Activated T-cell treated with anti-CD3 and anti-CD28 coated beads for 1 hour (primary cell): ENCODE results near the gene SNPH.
"Not testable (repeated sequence)": the region's sequence is repeated elsewhere in the genome, so short reads cannot be mapped to it uniquely, and the experiment has no call there.

Source experiments
- DNase-seq: peaks from one replicate; pipeline ENCODE4 v3.0.0-alpha.2; 2020; ENCODE audit warnings: low read depth

The SNPH gene

GRCh38 chr20:1337441-1337840 lies 71.3 kb downstream of the SNPH start:
- no peak for DNase-seq

- no peak for DNase-seq
Observed at GRCh38 chr20:1338096-1338495, 72.0 kb downstream of the SNPH start.

GRCh38 chr20:1338801-1339200 lies 72.7 kb downstream of the SNPH start:
- no peak for DNase-seq

- no peak for DNase-seq
Observed at GRCh38 chr20:1341561-1342265, 75.6 kb downstream of the SNPH start.

GRCh38 chr20:1343446-1344124 lies 77.5 kb downstream of the SNPH start:
- not testable (repeated sequence) for DNase-seq

- no peak for DNase-seq
Observed at GRCh38 chr20:1345030-1345755, 79.1 kb downstream of the SNPH start.

GRCh38 chr20:1345756-1346093 lies 79.6 kb downstream of the SNPH start:
- DNase-seq = no peak

- DNase-seq = no peak
Observed at GRCh38 chr20:1346315-1346969, 80.3 kb downstream of the SNPH start.

- no peak for DNase-seq
Observed at GRCh38 chr20:1353956-1354355, 87.9 kb downstream of the SNPH start.

GRCh38 chr20:1357921-1358671 lies 92.0 kb downstream of the SNPH start:
- DNase-seq = no peak
